ENCODE data around the gene PPP1R10.

The PPP1R10 gene

GRCh38 chr6:30556066-30556905 lies 60.8 kb downstream of the PPP1R10 start, which contains the start of gene GNL1:
Gene GNL1 (minus strand): TSS chr6:30556489. CDS start chr6:30556203, 286 bp downstream.
- DNase-seq (ENCODE audit: low read depth) = no peak

DNA sequence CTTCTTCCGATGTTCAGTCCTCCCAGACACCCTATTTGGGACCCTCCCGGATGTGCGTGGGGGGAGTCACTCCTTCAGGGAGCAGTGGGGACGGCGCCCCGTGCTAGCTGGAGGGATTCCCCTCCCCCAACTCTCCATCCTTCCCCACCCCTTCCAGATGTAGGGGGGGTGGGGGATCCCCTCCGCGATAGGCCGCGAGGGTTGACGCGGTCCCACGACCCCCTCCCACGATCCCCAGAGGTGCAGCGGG lies 61.3 kb downstream of the PPP1R10 start:
- no peak for DNase-seq (ENCODE audit: low read depth)

GRCh38 chr6:30554962-30555815 lies 61.9 kb downstream of the PPP1R10 start:
- no peak for DNase-seq (ENCODE audit: low read depth)

DNA sequence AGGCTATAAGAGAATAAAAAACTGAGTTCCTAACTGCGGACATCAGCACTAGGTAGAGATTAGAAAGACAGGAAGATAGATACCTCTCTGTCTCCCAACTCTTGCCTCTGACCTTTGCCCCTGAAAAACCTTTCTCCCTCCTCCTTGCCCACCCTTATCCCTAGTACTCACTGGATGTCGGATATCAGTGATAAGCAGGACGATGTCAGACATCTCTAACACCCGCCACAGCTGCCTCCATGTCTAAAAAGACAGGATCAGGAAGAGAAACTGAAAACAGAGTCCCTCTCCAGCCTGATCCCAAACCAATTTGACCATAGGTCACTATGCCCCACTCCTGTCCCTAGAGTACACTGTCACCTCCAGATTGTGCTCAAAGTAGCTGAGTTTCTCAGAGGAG lies 62.6 kb downstream of the PPP1R10 start:
- DNase-seq (ENCODE audit: low read depth) = no peak
